GM18873 (cell line): ENCODE results near the gene CHI3L2.

Experiments
- ATAC-seq: cut with Tn5 transposase; IDR thresholded peaks from one replicate; pipeline ENCODE4 v1.9.1; 2021; ENCODE audit warnings: mild to moderate bottlenecking, moderate library complexity, moderate number of reproducible peaks; ENCODE audit not compliant: unreplicated experiment, low FRiP score

The CHI3L2 gene

DNA sequence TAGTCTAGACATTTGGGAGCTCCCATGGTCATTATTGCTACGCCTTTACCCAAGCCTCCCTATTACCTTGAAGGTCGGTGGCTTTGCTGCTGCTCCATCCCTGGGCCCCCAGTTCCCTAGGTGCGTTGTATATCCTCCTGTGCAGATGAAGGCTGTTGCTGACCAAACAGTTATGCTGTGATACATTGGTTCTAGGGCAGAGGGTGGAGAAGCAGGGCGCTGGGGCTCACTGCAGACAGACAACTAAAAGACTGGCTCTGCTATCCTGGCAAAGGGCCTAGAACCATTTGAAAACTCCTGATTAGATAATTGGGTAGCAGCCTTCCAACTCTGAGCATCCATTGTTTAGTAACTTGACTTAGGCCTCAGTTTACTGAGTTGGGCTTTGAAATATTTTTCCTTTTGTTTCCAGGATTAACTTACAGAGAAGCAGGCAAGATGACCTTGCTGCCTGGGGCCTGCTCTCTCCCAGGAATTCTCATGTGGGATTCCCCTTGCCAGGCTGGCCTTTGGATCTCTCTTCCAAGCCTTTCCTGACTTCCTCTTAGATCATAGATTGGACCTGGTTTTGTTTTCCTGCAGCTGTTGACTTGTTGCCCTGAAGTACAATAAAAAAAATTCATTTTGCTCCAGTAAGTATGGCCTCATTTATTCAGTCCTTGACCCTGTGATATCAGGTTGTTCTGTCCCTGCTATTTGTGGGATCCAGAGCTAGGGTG lies 15.5 kb downstream of the CHI3L2 start:
- ATAC-seq: no peak

DNA sequence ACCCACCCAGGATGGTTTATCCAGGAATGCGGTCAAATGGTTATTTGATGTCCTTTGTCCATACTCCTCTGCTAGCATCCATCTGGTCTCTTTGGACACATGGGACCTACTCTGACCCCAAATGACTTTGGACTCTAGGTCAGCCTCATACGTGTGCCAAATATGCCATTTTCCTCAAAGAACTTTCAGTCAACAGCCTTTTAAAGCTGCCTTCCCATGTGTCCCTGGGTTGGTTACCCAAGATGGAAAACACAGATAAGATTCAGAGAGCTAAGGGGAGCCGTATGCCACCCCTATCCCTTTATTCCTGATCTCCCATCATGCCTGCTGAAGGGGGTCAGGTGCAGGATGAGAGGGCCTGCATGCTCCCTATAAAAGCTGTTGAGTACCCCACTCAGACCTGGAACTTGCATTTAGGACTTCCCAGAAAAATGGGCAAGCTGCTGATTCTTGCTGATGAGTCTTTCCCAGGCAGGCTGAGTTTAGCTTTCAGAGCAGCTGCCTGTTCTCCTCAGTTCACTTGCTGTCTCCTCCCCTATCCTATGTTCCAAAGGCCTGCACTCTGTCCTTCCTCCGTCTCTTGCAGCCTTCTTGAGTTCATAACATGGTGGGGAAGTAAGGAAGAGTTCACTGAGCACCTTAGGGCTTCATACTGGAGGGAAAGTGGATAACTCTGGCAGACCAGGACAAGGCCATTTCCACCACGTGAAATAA lies 19.8 kb downstream of the CHI3L2 start:
- ATAC-seq: no peak

DNA sequence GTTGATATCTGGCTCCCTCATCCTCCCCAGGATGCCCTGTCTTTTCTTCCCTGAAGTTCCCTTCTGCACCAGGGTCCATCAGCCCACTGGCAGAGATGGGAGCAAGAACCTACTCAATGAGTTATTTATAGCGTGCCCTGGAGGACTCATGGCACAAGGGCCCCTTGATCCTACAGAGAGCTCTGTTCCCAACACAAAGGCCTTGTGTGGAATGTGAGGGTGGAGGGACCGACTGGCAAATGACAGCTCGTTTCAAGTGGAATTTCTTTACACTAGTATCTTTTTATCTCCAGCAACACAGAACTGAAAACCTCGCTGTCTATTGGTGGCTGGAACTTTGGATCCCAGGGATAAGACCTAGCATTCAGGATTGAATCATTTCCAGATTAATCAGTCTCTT lies 22.4 kb downstream of the CHI3L2 start:
- no peak for ATAC-seq

DNA sequence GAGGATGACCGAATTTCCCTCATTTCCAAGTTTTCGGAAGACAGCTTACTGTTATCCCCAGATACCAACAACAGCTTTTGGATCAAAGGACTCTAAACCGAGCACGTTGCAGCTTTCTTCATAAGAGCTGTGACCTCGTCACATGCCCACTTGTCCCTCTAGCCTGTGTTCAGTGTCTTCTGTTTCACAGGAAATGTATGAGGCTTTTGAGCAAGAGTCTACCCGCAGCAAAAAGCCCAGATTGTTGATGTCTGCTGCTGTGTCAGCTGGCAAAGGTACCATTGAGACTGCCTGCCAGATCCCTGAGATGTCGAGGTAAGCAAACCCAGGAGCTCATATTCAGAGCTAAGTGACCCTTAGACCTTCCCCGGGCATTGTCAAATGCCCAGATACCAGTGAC lies 24.1 kb downstream of the CHI3L2 start:
- ATAC-seq: no peak

DNA sequence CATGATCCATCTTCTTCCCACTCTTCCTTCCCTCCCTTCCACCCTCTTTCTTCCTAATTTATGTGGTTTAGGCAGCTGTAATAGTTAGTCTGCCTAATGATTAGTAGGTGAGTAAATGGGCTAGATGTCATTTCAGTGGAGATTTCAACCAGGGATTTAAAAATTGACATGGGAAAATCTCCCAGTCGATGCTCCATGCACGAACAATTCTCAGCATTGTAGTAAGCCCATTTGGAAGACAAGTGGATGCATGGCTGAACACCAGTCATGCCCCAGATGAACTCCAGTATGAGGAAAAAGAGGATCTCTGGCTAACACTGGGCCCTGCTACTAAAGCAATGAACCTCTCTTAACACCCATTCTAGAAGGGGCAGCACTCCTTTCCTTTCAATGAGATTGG lies 25.3 kb downstream of the CHI3L2 start:
- no peak for ATAC-seq

DNA sequence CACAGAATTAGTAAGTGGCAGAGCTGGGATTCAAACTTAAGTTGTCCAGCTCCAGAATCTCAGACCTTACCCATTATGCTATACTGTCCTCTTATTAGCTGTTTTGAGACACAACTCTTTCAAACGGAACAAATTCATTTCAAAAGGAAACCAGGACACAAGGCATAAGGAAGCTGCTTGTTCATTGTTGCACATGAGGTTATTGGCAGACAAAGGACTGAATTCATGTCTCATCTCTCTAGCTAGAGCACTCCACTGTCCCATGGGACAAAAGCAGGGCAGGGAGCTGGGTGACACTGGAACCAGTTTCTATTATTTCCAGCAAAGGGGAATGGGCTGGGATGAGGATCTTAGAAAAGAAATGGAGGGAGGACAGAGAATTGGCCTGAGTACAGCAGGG lies 26.4 kb downstream of the CHI3L2 start:
- ATAC-seq: no peak

DNA sequence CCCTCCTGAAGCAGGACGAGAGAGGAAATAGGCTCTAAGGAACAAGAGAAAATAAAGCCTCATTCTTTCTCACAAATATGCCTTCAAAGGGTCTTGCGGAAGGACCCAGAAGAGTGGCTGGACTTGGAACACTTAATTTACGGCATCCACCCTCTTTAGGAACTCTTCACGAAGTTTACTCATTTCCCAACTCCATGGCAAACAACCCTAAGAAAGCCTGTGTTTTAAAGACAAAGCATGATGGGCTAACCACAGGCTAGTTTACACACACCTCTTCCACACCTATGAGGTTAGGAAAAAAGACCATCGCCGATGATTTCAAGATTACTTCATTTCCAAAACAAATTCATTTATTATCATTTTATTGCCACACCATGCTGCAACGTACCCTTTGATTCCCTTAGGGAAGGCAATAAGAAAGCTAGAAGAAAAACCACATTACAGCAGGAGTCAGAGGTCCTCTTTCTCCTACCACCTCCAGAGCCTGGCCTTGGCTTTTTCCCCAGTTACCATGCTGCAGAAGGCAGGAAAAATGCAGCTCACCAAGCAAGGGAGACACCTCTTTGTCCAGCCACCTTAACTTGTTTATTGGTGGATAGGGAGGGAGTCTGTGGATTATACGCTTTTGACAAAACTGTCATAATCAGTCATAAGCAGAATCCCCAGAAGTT lies 29.6 kb downstream of the CHI3L2 start:
- ATAC-seq: no peak

DNA sequence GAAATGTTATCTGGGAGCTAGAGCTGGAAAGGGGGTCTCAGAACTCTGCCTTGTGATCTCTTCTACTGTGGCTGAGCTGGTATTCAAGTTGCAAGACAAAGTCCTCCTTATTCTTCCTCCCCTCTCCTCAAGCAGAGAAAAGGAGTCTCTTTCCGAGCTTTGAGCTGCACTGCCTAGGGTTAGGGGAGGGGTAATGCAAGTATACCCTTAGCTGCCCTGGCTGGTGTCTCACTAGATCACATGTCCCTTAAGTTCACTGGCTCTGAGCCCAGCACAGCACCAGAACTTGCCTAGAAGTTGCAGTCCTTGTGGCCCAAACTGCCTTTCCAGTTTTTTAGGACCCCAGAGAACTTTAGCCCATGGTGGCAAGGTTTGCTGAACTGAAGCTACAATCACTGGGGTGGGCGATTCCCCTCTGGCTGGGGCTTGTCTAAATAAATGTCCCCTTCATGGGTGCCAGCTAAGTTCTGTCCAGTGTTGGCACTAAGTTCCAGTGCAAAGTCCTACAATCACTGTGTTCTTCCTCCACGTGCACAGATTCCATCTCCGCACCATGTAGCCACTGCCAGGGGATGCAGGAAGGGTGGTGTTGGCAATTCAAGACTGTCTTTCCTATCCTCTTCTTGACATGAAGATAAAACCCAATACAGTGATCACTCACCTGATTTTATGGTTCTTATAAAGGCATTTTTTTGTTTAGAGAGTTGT lies 40.4 kb downstream of the CHI3L2 start:
- no peak for ATAC-seq

GRCh38 chr1:111269825-111270406 lies 42.4 kb downstream of the CHI3L2 start:
- ATAC-seq: no peak

DNA sequence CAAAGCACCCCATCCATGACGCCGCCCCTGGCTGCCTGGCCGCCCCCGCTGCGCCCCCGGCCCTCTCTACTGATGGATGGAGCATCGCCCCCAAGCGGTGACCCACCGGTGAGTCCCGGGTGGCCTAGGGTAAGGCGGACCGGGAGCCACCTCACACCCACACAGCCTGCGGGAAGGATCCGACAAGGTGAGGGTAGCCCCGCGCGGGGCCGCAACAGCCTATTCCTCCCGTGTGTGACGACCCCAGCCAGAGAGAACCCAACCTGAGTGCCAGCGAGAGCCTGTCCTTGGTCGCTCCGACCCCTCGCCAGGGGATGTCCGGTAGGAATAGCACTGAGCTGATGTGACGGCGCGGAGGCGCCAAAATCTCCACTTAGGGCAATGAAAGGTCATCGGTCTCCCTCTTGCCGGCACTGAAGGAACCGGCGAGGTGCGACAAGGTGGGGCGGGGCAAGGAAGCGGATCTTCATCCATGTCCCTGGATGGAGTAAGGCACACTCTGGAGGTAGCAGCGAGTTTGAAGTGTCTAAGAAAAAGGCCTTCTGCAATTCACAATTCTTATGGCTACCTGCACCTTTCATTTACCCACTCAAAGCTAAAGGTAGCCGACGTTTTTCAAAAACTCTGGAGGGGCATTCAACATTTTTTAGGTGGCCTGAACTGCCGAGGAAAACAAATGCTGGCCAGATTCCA lies 43.4 kb downstream of the CHI3L2 start:
- ATAC-seq: no peak

DNA sequence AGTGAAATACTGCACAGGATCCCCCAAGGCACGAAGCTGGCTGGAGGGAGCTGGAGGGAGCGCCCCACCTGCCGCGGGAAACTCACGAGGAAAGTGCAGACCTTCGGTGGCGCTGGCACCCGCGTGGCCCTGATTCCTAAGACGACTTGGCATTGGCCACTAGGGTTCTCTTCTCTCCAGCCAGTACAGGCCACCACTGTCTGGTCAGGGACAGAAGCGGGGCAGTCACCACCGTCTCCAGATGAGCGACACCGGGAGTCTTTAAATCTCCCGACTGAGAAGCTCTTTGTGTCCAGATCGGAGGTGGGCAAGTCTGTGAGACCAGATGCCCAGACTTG lies 43.9 kb downstream of the CHI3L2 start:
- no peak for ATAC-seq

DNA sequence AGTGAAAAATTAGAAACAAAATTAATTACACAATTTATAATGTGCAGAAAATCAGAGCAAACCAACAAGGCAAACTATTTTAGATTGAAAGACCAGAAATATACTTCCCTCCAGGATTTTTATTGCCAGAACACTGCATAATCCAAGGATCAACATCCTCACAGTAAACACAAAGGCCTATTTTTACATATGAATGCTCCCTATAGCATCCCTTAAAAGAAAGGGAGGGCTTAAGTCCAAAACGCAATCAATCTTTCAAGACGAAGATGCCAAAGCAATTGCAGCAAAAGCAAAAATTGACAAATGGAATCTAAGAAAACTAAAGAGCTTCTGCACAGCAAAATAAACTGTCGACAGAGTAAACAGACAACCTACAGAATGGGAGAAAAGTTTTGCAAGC lies 44.6 kb downstream of the CHI3L2 start:
- ATAC-seq: no peak

- no peak for ATAC-seq
Measured at GRCh38 chr1:111274653-111275052, 47.1 kb downstream of the CHI3L2 start.

DNA sequence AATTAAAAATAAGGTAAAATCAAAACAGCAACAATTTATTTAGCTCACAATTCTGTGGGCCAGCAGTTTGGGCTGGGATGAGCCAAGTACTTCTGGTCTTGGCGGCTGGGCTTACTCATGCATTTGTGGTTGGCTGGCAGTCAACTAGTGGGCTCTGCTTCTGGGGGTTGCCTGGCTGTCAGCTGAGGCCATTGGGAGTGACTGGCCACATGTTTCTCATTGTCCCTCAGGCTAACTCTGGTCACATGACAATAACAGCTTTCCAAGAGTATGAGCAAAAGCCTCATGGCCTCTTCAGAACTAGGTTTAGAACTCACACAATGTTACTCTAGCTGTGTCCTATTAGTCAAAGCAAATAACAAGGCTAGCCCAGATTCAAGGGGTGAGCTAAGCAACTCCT lies 47.6 kb downstream of the CHI3L2 start:
- no peak for ATAC-seq

- no peak for ATAC-seq
Measured at GRCh38 chr1:111275780-111276433, 48.4 kb downstream of the CHI3L2 start.

DNA sequence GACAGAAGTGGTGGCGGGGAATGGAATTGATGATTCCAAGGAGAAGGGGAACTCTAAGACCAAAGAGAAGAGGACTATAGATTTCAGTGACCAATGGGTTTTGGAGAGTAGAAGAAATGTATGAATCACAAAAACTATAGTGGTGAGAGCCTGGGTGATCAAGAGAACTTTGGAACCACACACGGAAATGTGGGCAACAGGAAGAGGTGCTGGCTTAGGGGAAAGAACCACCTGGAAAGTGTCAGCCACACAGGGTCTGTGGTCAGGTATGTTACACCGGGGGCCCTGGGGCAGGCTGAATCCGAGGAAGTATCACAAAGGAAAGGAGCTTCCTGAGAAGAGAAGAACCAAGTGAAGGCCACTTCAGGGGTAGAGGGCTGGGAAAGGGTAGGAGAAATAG lies 51.6 kb downstream of the CHI3L2 start:
- ATAC-seq: no peak

- ATAC-seq: no peak
Measured at GRCh38 chr1:111280267-111280666, 52.8 kb downstream of the CHI3L2 start.

GRCh38 chr1:111281411-111281810 lies 53.9 kb downstream of the CHI3L2 start:
- ATAC-seq: no peak

- ATAC-seq: no peak
Measured at GRCh38 chr1:111283838-111284237, 56.3 kb downstream of the CHI3L2 start.

- ATAC-seq: no peak
Measured at GRCh38 chr1:111285879-111286278, 58.4 kb downstream of the CHI3L2 start.
